SK-N-SH (cell line): ENCODE results near the gene SATB1. TPM values are rescaled to one million over a fixed set of nuclear protein-coding genes. Genes with fewer than 3 reads are reported as not detected.

Source experiments
- CTCF ChIA-PET: fragments of 300-600, 350-600 bp; formaldehyde crosslinking; extraction: SDS; loops from one replicate; lab custom pipeline; 2021; lab: Yijun Ruan, JAX
- POLR2A ChIA-PET: fragments of 350-600 bp; sonication (Branson Sonifier 250); formaldehyde crosslinking; extraction: SDS; loops from one replicate; lab custom pipeline; 2020; ENCODE audit warnings: antibody characterized with exemption, inconsistent platforms; lab: Yijun Ruan, JAX
- DNase-seq: peaks from one replicate; pipeline ENCODE4 v3.0.0; 2012
- H2AFZ ChIP-seq: fragments of 200-600 bp; sonication (generic); 2 replicates; pipeline ENCODE4 v1.8.1; 2016; ENCODE audit warnings: antibody characterized with exemption, mild to moderate bottlenecking, low read depth
- H3F3A ChIP-seq: fragments of 200-600 bp; sonication (generic); replicated peaks from 2 replicates; pipeline ENCODE3; 2016; ENCODE audit warnings: antibody characterized with exemption, mild to moderate bottlenecking; ENCODE audit not compliant: insufficient read depth
- H3K27ac ChIP-seq, 2 experiments: fragments of 200-500 bp in 1 of 2; fragments of 200-600 bp in 1 of 2; sonication (Bioruptor generic) in 1 of 2; sonication (generic), shearing (Covaris generic) in 1 of 2; 2 replicates each; pipeline versions ENCODE4 v1.5.1 to v1.6.1; 2014 to 2016; ENCODE audit warnings: low read depth in 2 of 2, inconsistent platforms in 1 of 2, low read length in 1 of 2, mild to moderate bottlenecking in 1 of 2, mixed read lengths in 1 of 2
- H3K27me3 ChIP-seq: fragments of 200-600 bp; sonication (generic), shearing (Covaris generic); 2 replicates; pipeline ENCODE4 v1.6.1; 2016; ENCODE audit warnings: mixed run types; ENCODE audit not compliant: insufficient read depth
- H3K36me3 ChIP-seq, 2 experiments: fragments of 200-500 bp in 1 of 2; fragments of 200-600 bp in 1 of 2; sonication (Bioruptor generic) in 1 of 2; sonication (generic) in 1 of 2; replicated peaks in 1 of 2; 2 replicates each; pipeline versions ENCODE3 to v1.5.1; 2014 to 2016; ENCODE audit warnings: low read length in 1 of 2, mild to moderate bottlenecking in 1 of 2; ENCODE audit not compliant: insufficient read depth in 2 of 2, control insufficient read depth in 1 of 2
- H3K4me1 ChIP-seq, 2 experiments: fragments of 200-500 bp in 1 of 2; fragments of 200-600 bp in 1 of 2; sonication (Bioruptor generic) in 1 of 2; sonication (generic), shearing (Covaris generic) in 1 of 2; 2 replicates each; pipeline versions ENCODE4 v1.5.1 to v1.6.1; 2014 to 2016; ENCODE audit warnings: low read depth in 1 of 2, low read length in 1 of 2, mixed run types in 1 of 2; ENCODE audit not compliant: insufficient read depth in 2 of 2, control insufficient read depth in 1 of 2
- H3K4me2 ChIP-seq: fragments of 200-600 bp; sonication (generic), shearing (Covaris generic); 2 replicates; pipeline ENCODE4 v1.6.1; 2017; ENCODE audit warnings: mixed run types
- H3K4me3 ChIP-seq, 2 experiments: fragments of 200-500 bp in 1 of 2; fragments of 200-600 bp in 1 of 2; sonication (Bioruptor generic) in 1 of 2; sonication (generic), shearing (Covaris generic) in 1 of 2; 2 replicates each; pipeline versions ENCODE4 v1.5.1 to v1.8.1; 2014 to 2016; ENCODE audit warnings: low read depth in 2 of 2, inconsistent platforms in 1 of 2, low read length in 1 of 2, mild to moderate bottlenecking in 1 of 2, mixed read lengths in 1 of 2, moderate library complexity in 1 of 2
- H3K79me2 ChIP-seq: fragments of 200-600 bp; sonication (generic); 2 replicates; pipeline ENCODE4 v1.8.1; 2017; ENCODE audit warnings: mild to moderate bottlenecking; ENCODE audit not compliant: insufficient read depth
- H3K9ac ChIP-seq: fragments of 200-600 bp; sonication (generic); 2 replicates; pipeline ENCODE4 v1.6.1; 2017; ENCODE audit warnings: mixed run types
- H3K9me2 ChIP-seq: fragments of 200-600 bp; sonication (generic); 2 replicates; pipeline ENCODE4 v1.6.1; 2017; ENCODE audit warnings: mixed run types
- H3K9me3 ChIP-seq: fragments of 200-600 bp; sonication (generic); 2 replicates; pipeline ENCODE4 v1.6.1; 2017; ENCODE audit warnings: mixed run types, mild to moderate bottlenecking, moderate library complexity
- H4K20me1 ChIP-seq: fragments of 200-600 bp; sonication (generic); 2 replicates; pipeline ENCODE4 v1.6.1; 2017; ENCODE audit warnings: mild to moderate bottlenecking, mixed run types; ENCODE audit not compliant: insufficient read depth
- EZH2phosphoT487 ChIP-seq: fragments of 200-600 bp; sonication (generic); IDR thresholded peaks from 2 replicates; pipeline ENCODE4 v1.6.1; 2017; ENCODE audit warnings: low read depth, mixed run types, mild to moderate bottlenecking, antibody characterized with exemption, moderate library complexity, borderline replicate concordance
- FOXJ3 ChIP-seq: sonication (generic); formaldehyde crosslinking; IDR thresholded peaks from 2 replicates; pipeline ENCODE4 v1.5.1; 2020; ENCODE audit warnings: mild to moderate bottlenecking, missing genetic modification reagents
- GABPA ChIP-seq: IDR thresholded peaks from 2 replicates; pipeline ENCODE4 v1.4.0; 2012; ENCODE audit warnings: low read depth, mild to moderate bottlenecking
- GATA2 ChIP-seq: sonication (generic); formaldehyde crosslinking; IDR thresholded peaks from 2 replicates; pipeline ENCODE4 v1.5.0; 2020; ENCODE audit warnings: mild to moderate bottlenecking, missing genetic modification reagents
- MAX ChIP-seq: IDR thresholded peaks from 2 replicates; pipeline ENCODE4 v1.4.0; 2012; ENCODE audit warnings: low read depth
- MEF2A ChIP-seq: IDR thresholded peaks from 2 replicates; pipeline ENCODE4 v1.4.0; 2012; ENCODE audit warnings: low read depth, borderline replicate concordance
- MXI1 ChIP-seq: IDR thresholded peaks from 2 replicates; pipeline ENCODE4 v1.6.1; 2012; ENCODE audit warnings: mild to moderate bottlenecking, low read depth, low read length, improper control_type of control experiment
- NRF1 ChIP-seq: IDR thresholded peaks from 2 replicates; pipeline ENCODE4 v1.6.1; 2012; ENCODE audit warnings: low read depth, mild to moderate bottlenecking, low read length
- PBX3 ChIP-seq: IDR thresholded peaks from 2 replicates; pipeline ENCODE4; 2012
- RCOR1 ChIP-seq: fragments of 150-350 bp; IDR thresholded peaks from 2 replicates; pipeline ENCODE4 v1.6.1; 2017; ENCODE audit warnings: antibody characterized with exemption, low read length
- REST ChIP-seq: IDR thresholded peaks from 2 replicates; pipeline ENCODE4 v1.6.1; 2012; ENCODE audit warnings: mild to moderate bottlenecking, low read depth, low read length, moderate library complexity
- RXRA ChIP-seq: IDR thresholded peaks from 2 replicates; pipeline ENCODE4 v1.4.0; 2012; ENCODE audit warnings: low read depth, mild to moderate bottlenecking, borderline replicate concordance
- SMC3 ChIP-seq: IDR thresholded peaks from 2 replicates; pipeline ENCODE4 v1.6.1; 2012; ENCODE audit warnings: low read depth, low read length, improper control_type of control experiment
- USF1 ChIP-seq: IDR thresholded peaks from 2 replicates; pipeline ENCODE4 v1.4.0; 2012; ENCODE audit warnings: low read depth, borderline replicate concordance
- USF2 ChIP-seq: fragments of 150-350 bp; IDR thresholded peaks from 2 replicates; pipeline ENCODE4 v1.6.1; 2017; ENCODE audit warnings: antibody characterized with exemption, low read length, low read depth, borderline replicate concordance
- YY1 ChIP-seq: IDR thresholded peaks from 2 replicates; pipeline ENCODE4 v1.4.0; 2012; ENCODE audit warnings: low read depth, mild to moderate bottlenecking
- WGBS: methylation state at CpG from one replicate; pipeline ENCODE4 v1.1.6; 2017; ENCODE audit warnings: low lambda C conversion rate; 5-methylcytosine and 5-hydroxymethylcytosine counted together
- polyA plus RNA-seq, 3 experiments: library from polyadenylated mRNA; depleted of rRNA; stranded (reverse); fragments of >200 nt; gene quantifications; 2 replicates each; pipeline ENCODE4 v1.2.3, GENCODE V29; 2012
- TF ChIP-seq, protein P1 (sequence below): IDR thresholded peaks from 2 replicates; pipeline ENCODE4 v1.4.0; 2012; ENCODE audit warnings: low read depth, borderline replicate concordance

The SATB1 gene
- polyA plus RNA-seq, 1 of the 3 experiments (the other 2 are of a cell fraction): 8.5 TPM

GRCh38 chr3:18402239-18402799, 22.8 kb downstream of the SATB1 start:
- Histone ChIP-seq H3K27me3 (no peaks in the 10 kb centered on the region), H3K4me1 (peaks cover 0 to 2% of the 10 kb centered on the region in 2 experiments; a peak in 2 of 4 replicates), H3K36me3 (peaks cover 2% of the 10 kb centered on the region in 2 experiments), H3K27ac (no peak overlapping the region), H3K9ac (no peak overlapping the region), H2AFZ (no peak overlapping the region), H4K20me1 (no peaks in the 10 kb centered on the region), H3K4me3 (no peak overlapping the region), H3K4me2 (no peak overlapping the region), H3F3A (no peaks in the 10 kb centered on the region), H3K9me3 (no peaks in the 10 kb centered on the region), H3K79me2 (no peaks in the 10 kb centered on the region), H3K9me2 (no peaks in the 10 kb centered on the region)
- ChIA-PET CTCF (interaction anchor here (1.1 to 1.5 kb wide), 3 partner anchors 12 to 586 kb away, joined by 3 to 4 read pairs (median 3); no protein-coding TSS in a partner anchor), POLR2A (no interaction called here)
- TF ChIP-seq YY1 (no peak), FOXJ3 (CRISPR knock-in tag) (no peak), RXRA (no peak), SMC3 (no peak), MEF2A (no peak), GABPA (no peak), PBX3 (no peak), EZH2phosphoT487 (no peak), MAX (no peak), GATA2 (no peak), MXI1 (no peak), USF1 (no peak), NRF1 (no peak), USF2 (no peak), REST (no peak), RCOR1 (no peak)
- TF ChIP-seq, protein P1, sequence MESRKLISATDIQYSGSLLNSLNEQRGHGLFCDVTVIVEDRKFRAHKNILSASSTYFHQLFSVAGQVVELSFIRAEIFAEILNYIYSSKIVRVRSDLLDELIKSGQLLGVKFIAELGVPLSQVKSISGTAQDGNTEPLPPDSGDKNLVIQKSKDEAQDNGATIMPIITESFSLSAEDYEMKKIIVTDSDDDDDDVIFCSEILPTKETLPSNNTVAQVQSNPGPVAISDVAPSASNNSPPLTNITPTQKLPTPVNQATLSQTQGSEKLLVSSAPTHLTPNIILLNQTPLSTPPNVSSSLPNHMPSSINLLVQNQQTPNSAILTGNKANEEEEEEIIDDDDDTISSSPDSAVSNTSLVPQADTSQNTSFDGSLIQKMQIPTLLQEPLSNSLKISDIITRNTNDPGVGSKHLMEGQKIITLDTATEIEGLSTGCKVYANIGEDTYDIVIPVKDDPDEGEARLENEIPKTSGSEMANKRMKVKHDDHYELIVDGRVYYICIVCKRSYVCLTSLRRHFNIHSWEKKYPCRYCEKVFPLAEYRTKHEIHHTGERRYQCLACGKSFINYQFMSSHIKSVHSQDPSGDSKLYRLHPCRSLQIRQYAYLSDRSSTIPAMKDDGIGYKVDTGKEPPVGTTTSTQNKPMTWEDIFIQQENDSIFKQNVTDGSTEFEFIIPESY: no peak
- 62% methylated on average over 3 of the region's 3 CpGs for WGBS
- no peak for DNase-seq
